ENCODE measurements around the gene ASCC3.

DNA sequence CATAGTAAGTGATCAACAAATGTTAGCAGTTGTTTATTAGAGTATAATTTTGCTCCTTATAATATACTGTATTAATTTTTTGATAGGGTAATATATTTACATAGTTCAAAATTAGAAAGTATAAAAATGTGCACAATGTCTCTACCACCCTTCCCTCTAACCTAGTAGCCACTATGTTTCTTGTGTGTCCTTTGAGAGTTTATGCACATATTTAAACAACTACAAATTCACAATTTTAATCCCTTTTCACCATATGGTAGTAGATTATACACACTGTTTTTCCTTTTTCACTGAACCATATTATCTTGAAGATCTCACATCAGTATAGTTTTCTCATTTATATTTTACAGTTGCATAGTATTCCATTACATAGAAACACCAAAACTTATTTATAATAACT is 194.9 kb downstream of the ASCC3 start:
- TF ChIP-seq, protein P1, sequence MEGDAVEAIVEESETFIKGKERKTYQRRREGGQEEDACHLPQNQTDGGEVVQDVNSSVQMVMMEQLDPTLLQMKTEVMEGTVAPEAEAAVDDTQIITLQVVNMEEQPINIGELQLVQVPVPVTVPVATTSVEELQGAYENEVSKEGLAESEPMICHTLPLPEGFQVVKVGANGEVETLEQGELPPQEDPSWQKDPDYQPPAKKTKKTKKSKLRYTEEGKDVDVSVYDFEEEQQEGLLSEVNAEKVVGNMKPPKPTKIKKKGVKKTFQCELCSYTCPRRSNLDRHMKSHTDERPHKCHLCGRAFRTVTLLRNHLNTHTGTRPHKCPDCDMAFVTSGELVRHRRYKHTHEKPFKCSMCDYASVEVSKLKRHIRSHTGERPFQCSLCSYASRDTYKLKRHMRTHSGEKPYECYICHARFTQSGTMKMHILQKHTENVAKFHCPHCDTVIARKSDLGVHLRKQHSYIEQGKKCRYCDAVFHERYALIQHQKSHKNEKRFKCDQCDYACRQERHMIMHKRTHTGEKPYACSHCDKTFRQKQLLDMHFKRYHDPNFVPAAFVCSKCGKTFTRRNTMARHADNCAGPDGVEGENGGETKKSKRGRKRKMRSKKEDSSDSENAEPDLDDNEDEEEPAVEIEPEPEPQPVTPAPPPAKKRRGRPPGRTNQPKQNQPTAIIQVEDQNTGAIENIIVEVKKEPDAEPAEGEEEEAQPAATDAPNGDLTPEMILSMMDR (IDR thresholded peaks at IDR 0.05): no peak
- TF ChIP-seq EP300 (IDR thresholded peaks at IDR 0.05) (no peak), POLR2A (IDR thresholded peaks at IDR 0.05) (no peak)
